ENCODE data around the gene TACC3.
A peak's percentile ranks its signal among the peaks of the same experiment; 100 is the strongest.

The TACC3 gene

GRCh38 chr4:1723131-1723801 lies 1.9 kb downstream of the TACC3 start:
- no peak for DNase-seq (ENCODE audit: low spot score)

- DNase-seq (ENCODE audit: low spot score) = no peak
Measured at GRCh38 chr4:1725521-1725920, 4.2 kb downstream of the TACC3 start.

- peak; percentile 95 for DNase-seq (ENCODE audit: low spot score)
Measured at GRCh38 chr4:1726146-1726934, 5.0 kb downstream of the TACC3 start.

- DNase-seq (ENCODE audit: low spot score) = no peak
Measured at GRCh38 chr4:1727117-1728031, 6.1 kb downstream of the TACC3 start.

GRCh38 chr4:1728061-1728980 lies 7.0 kb downstream of the TACC3 start:
- DNase-seq (ENCODE audit: low spot score) = no peak

GRCh38 chr4:1730532-1731135 lies 9.3 kb downstream of the TACC3 start:
- no peak for DNase-seq (ENCODE audit: low spot score)

- DNase-seq (ENCODE audit: low spot score) = no peak
Measured at GRCh38 chr4:1731180-1731579, 9.9 kb downstream of the TACC3 start.

GRCh38 chr4:1732911-1733310 lies 11.6 kb downstream of the TACC3 start:
- no peak for DNase-seq (ENCODE audit: low spot score)

GRCh38 chr4:1735215-1735614 lies 13.9 kb downstream of the TACC3 start:
- DNase-seq (ENCODE audit: low spot score) = no peak

- DNase-seq (ENCODE audit: low spot score) = no peak
Measured at GRCh38 chr4:1736812-1737211, 15.5 kb downstream of the TACC3 start.

GRCh38 chr4:1737666-1738065 lies 16.3 kb downstream of the TACC3 start:
- DNase-seq (ENCODE audit: low spot score) = no peak

GRCh38 chr4:1738410-1738809 lies 17.1 kb downstream of the TACC3 start:
- no peak for DNase-seq (ENCODE audit: low spot score)

GRCh38 chr4:1739358-1739757 lies 18.0 kb downstream of the TACC3 start:
- DNase-seq (ENCODE audit: low spot score) = no peak

- no peak for DNase-seq (ENCODE audit: low spot score)
Measured at GRCh38 chr4:1740021-1740545, 18.8 kb downstream of the TACC3 start.

GRCh38 chr4:1741208-1741607 lies 19.9 kb downstream of the TACC3 start:
- DNase-seq (ENCODE audit: low spot score) = no peak

- DNase-seq (ENCODE audit: low spot score) = no peak
Measured at GRCh38 chr4:1743551-1743950, 22.2 kb downstream of the TACC3 start.

- DNase-seq (ENCODE audit: low spot score) = no peak
Measured at GRCh38 chr4:1743975-1744374, 22.7 kb downstream of the TACC3 start.

- DNase-seq (ENCODE audit: low spot score) = no peak
Measured at GRCh38 chr4:1744552-1744951, 23.2 kb downstream of the TACC3 start.

GRCh38 chr4:1745165-1745564 lies 23.8 kb downstream of the TACC3 start:
- no peak for DNase-seq (ENCODE audit: low spot score)

- no peak for DNase-seq (ENCODE audit: low spot score)
Measured at GRCh38 chr4:1745697-1746096, 24.4 kb downstream of the TACC3 start.

- DNase-seq (ENCODE audit: low spot score) = no peak
Measured at GRCh38 chr4:1746265-1746691, 25.0 kb downstream of the TACC3 start.

Measured in pons (tissue), 1 donor.